GM23338 (cell line): ENCODE measurements around the gene GUCA1A. TPM values are rescaled to one million over a fixed set of nuclear protein-coding genes. Genes with fewer than 3 reads are reported as not detected.

Source experiments
- polyA plus RNA-seq: library from polyadenylated mRNA; unstranded; fragments of >200 nt; fragmentation: Nextera tagmentation; extraction: Ambion mirVana; gene quantifications from 2 replicates; pipeline ENCODE4 v1.2.1, GENCODE V29; 2016
- total RNA-seq: library from RNA; depleted of rRNA; stranded (reverse); fragments of >200 nt; shearing (Covaris generic); gene quantifications from 2 replicates; pipeline ENCODE4 v1.2.3, GENCODE V29; 2014; rRNA removed

The GUCA1A gene
- total and polyA plus RNA-seq, 2 experiments from 2014 or later: 5.2 to 10.6 TPM

Other genes with a start within 250 kb of the GUCA1A start
- gene CCND3, start 231.6 kb upstream of the GUCA1A start, total RNA-seq: 24.5 and 30.9 TPM in 2 replicates
- 19.1 and 19.7 TPM in 2 replicates for gene CCND3, start 231.6 kb upstream of the GUCA1A start, polyA plus RNA-seq
- 26.5 and 30.6 TPM in 2 replicates for gene TAF8, start 122.8 kb upstream of the GUCA1A start, total RNA-seq
- 18.7 and 19.1 TPM in 2 replicates for gene TAF8, start 122.8 kb upstream of the GUCA1A start, polyA plus RNA-seq
- gene C6orf132, start 30.7 kb upstream of the GUCA1A start, total RNA-seq: 40.9 and 48.3 TPM in 2 replicates
- gene C6orf132, start 30.7 kb upstream of the GUCA1A start, polyA plus RNA-seq: 22.2 and 24.3 TPM in 2 replicates
- 0.56 TPM in 1 of 2 replicates, not detected in the other for gene GUCA1B, start 21.6 kb downstream of the GUCA1A start, total RNA-seq
- gene GUCA1B, start 21.6 kb downstream of the GUCA1A start, polyA plus RNA-seq: not detected in 2 replicates
- 42.7 and 49.3 TPM in 2 replicates for gene MRPS10, start 44.5 kb downstream of the GUCA1A start, total RNA-seq
- gene MRPS10, start 44.5 kb downstream of the GUCA1A start, polyA plus RNA-seq: 33.7 and 36.2 TPM in 2 replicates